Dedifferentiated amniotic fluid mesenchymal stem cell (primary cell): ENCODE measurements around the gene GNS.

Experiments used
- DNase-seq: peaks from one replicate; pipeline ENCODE4 v3.0.0-alpha.2; 2016; ENCODE audit errors: extremely low spot score

The GNS gene

GRCh38 chr12:64736771-64737170 lies 22.4 kb downstream of the GNS start:
- no peak for DNase-seq

- DNase-seq = no peak
Observed at GRCh38 chr12:64735442-64735841, 23.8 kb downstream of the GNS start.

GRCh38 chr12:64733857-64734256 lies 25.3 kb downstream of the GNS start:
- no peak for DNase-seq

- no peak for DNase-seq
Observed at GRCh38 chr12:64731683-64732082, 27.5 kb downstream of the GNS start.

GRCh38 chr12:64730588-64730969 lies 28.6 kb downstream of the GNS start:
- DNase-seq = no peak

- no peak for DNase-seq
Observed at GRCh38 chr12:64729909-64730587, 29.2 kb downstream of the GNS start.

GRCh38 chr12:64724201-64724745 lies 34.9 kb downstream of the GNS start:
- DNase-seq = no peak

- DNase-seq = no peak
Observed at GRCh38 chr12:64723630-64724029, 35.6 kb downstream of the GNS start.

- no peak for DNase-seq
Observed at GRCh38 chr12:64722835-64723234, 36.4 kb downstream of the GNS start.

- no peak for DNase-seq
Observed at GRCh38 chr12:64720884-64721283, 38.3 kb downstream of the GNS start.

- no peak for DNase-seq
Observed at GRCh38 chr12:64718649-64719048, 40.6 kb downstream of the GNS start.

- DNase-seq = no peak
Observed at GRCh38 chr12:64716839-64717455, 42.3 kb downstream of the GNS start.

GRCh38 chr12:64716371-64716770 lies 42.8 kb downstream of the GNS start:
- no peak for DNase-seq

GRCh38 chr12:64714551-64714968 lies 44.6 kb downstream of the GNS start:
- DNase-seq = no peak

- no peak for DNase-seq
Observed at GRCh38 chr12:64713376-64713775, 45.8 kb downstream of the GNS start.

- no peak for DNase-seq
Observed at GRCh38 chr12:64709429-64709828, 49.8 kb downstream of the GNS start.

- no peak for DNase-seq
Observed at GRCh38 chr12:64707926-64708325, 51.3 kb downstream of the GNS start.

- no peak for DNase-seq
Observed at GRCh38 chr12:64707362-64707761, 51.8 kb downstream of the GNS start.

- no peak for DNase-seq
Observed at GRCh38 chr12:64706857-64707256, 52.3 kb downstream of the GNS start.

GRCh38 chr12:64706306-64706705 lies 52.9 kb downstream of the GNS start:
- DNase-seq = no peak

GRCh38 chr12:64701283-64701682 lies 57.9 kb downstream of the GNS start:
- DNase-seq = no peak

- no peak for DNase-seq
Observed at GRCh38 chr12:64700532-64700931, 58.7 kb downstream of the GNS start.

GRCh38 chr12:64699504-64700115 lies 59.6 kb downstream of the GNS start:
- no peak for DNase-seq
